Activated CD4-positive, alpha-beta T cell treated with anti-CD3 and anti-CD28 coated beads for 24 hours (primary cell): Measurements from ENCODE around the gene AHI1.
"Not testable (repeated sequence)": the region's sequence is repeated elsewhere in the genome, so short reads cannot be mapped to it uniquely, and the experiment has no call there.

Source experiments
- DNase-seq, 2 donors: peaks; one replicate each; pipeline ENCODE4 v3.0.0-alpha.2; 2020; ENCODE audit warnings: low read depth in 2 of 2

The AHI1 gene

DNA sequence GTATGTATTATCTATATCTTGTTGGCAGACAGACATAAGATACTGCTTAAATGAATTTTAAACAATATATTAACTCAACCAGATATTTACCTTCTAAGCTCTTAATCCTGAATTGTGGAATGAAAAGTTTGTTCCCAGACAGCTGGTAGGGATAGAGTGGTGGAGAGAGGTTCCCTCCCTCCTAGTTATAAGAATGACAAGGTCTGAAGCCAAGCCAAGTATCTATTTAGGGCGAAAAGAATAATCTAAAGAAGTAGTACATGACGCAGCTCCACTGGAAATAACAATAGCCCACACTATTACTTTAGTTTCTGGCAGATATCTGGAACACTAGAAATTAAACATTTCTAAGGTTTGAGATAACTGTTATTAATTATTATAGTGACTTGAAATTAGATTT lies 104.3 kb downstream of the AHI1 start:
- no peak for DNase-seq

DNA sequence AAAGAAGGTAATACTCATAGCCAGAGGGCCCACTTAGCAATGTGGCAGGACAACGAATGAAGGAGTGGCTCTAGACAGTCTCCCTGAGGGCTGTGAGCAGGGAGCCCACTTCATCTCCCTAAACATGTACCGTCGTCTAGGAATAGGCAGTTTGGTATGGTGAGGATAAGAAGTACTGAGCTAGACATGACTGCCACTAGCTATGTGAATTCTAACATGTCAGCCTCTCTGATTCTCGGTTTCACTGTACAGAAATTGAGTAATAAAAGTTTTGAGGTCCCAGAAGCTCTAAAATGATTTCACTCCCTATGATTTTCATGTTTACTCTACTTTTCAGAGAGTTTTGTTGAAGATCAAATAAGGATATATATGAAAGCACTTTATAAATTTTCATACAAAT lies 107.1 kb downstream of the AHI1 start:
- no peak for DNase-seq

DNA sequence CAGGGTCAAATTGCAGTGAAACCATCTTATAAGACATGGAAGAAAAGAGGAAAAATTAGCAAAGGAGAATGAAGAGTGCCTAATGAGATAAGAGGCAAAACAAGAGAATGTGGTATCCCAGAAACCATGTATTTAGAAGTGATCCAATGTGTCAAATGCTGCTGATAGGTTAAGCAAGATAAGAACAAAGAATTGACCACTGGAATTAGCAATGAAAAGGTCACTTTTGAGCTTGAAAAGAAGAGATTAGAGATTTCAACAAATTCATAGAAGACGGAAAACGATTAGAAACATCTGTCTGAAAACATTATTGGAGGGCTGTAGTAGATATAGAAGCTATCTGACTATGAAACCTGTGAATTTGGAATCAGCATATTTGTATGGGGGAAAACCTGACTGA lies 112.2 kb downstream of the AHI1 start:
- no peak for DNase-seq

- no peak for DNase-seq
Measured at GRCh38 chr6:135383766-135384165, 113.8 kb downstream of the AHI1 start.

DNA sequence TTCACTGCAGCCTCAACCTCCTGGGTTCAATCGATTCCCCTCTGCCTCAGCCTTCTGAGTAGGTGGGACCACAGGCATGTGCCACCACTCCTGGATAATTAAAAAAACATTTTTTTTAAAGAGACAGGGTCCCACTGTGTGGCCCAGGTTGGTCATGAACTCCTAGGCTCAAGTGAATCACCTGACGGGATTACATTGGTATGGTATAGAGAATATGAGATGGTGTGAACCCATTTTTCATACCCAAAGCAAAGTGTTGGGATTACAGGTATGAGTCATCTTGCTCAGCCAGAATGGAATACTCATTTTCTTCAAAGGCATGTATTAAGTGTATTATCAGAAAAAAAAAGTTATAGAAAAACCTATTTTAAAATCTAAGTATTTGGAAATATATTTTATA lies 114.2 kb downstream of the AHI1 start:
- no peak for DNase-seq

DNA sequence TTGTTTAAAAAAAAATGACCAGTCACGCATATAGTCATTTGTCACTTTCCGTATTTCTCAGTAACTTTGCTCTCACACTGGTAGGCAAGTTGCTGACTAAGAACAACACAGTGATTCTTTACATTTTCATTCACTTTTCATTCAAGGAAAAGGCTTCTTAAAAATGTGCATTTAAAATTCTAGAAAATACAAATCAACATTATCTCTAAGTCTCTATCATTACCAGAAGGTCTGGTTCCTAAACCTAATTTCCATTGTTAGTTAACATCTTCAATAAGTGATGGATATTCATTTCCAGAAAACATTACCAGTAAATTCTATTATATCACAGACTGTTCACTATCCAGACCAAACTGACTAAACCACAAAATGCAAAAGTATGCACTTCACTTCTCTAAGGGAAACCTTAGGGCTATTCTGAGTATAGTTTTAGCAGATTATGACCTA lies 115.3 kb downstream of the AHI1 start:
- no peak for DNase-seq

GRCh38 chr6:135380793-135381192 lies 116.7 kb downstream of the AHI1 start:
- no peak for DNase-seq

- no peak for DNase-seq
Measured at GRCh38 chr6:135379647-135380046, 117.9 kb downstream of the AHI1 start.

DNA sequence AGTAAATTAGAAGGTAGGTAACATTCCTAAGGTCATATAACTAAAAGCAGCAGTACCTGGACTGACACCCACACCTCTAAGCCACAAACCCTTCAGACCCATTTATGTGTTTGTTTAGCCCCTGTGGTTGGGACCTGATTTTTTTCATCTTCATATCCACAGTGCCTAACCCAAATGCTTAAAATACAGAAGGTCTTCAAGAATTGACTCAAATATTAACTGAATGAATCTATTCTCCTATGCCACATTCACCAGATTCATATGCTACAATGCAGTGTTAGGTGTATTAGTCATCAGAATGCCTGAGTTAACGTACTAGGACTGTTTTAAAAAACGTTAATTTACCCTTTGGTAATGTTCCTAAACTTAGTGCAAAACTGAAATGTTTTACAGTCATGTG lies 124.8 kb downstream of the AHI1 start:
- no peak for DNase-seq

GRCh38 chr6:135363622-135364021 lies 133.9 kb downstream of the AHI1 start:
- not testable (repeated sequence) for DNase-seq

DNA sequence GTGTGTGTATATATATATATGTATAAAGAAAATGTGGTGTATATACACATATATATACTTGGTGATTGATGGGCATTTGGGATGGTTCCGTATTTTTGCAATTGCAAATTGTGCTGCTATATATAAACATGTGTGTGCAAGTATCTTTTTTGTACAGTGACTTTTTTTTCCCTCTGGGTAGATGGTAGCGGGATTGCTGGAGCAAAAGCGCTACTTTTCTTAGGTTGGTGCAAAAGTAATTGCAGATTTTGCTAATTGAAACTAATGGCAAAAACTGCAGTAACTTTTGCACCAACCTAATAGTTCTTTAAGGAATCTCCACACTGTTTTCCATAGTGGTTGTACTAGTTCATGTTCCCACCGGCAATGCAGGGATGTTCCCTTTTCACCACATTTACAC lies 135.4 kb downstream of the AHI1 start:
- no peak for DNase-seq

DNA sequence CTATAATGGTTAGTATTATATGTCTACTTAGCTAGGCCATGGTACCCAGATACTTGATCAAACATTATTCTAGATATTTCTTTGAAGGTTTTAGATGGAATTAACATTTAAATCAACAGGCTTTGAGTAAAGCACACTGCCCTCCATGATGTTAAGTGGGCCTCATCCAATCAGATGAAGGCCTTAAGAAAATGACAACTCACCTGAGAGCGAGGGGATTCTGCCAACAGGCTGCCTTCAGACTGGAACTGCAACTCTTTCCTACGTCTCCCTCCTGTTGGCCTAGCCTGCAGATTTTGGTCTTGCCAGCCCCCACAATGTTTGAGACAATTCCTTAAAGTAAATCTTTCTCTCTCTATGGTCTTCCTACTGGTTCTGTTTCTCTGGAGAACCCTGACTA lies 137.3 kb downstream of the AHI1 start:
- DNase-seq = no peak

GRCh38 chr6:135358985-135359384 lies 138.6 kb downstream of the AHI1 start:
- no peak for DNase-seq

DNA sequence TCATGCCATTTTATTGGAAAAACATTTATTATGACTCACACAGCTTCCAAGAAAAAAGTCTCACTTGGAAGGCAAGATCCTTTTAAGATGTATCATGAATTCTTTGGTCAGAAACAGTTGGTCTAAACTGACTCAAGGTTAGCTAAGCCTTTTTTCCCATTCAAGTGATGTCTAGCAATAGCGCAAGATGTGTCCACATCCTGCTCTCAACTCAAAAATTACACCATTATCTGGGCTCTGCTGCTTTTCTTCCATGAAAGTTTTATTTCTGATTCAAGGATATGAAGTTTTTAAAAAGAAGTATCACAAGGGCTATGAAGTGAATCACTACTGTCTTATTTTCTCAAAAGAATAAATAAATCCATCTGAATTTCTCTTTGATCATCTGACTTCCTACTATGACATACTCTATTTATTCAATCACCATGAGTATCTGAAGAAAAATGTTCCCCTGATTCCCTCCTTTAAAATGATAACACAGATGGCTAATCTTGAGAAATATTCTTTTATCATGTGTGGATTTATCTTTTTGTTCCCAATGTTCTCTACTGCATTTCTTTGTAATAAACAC lies 139.2 kb downstream of the AHI1 start:
- DNase-seq = no peak

DNA sequence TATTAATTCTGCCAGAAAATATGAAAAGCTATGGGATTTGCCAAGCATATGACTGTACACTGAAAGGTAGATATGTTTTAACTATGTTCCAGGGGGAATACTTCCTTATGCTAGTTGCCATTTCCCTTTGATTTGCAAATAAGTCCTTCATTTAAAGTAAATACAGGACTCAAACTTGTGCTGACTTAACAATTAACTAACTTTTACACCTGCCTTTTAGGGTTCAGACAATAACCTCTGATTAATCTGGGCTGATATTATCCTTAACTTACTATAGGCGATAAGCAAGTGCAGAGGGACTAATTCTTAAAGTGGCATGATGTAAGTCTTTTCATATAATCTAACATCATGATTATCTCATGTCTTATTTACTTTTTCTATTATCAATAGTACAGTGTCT lies 143.1 kb downstream of the AHI1 start:
- no peak for DNase-seq

DNA sequence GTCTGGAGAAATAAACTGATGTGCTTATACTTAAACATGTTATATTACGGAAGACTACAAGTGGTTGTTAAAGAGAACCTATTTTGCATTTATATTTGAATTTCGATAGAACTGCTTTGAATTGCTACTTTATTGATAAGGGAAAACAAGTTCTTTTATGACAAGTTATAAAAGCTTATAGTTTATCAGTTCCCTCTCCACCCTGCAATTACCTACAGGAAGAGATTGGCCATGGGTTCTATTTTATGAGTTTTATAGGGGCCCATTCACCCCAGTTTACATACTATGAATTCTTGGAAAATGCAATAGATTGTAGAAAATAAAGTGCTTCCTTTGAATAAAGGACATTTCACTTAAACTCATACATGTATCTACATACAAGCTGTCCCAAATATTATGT lies 144.4 kb downstream of the AHI1 start:
- DNase-seq = no peak

GRCh38 chr6:135351635-135352034 lies 145.9 kb downstream of the AHI1 start:
- DNase-seq = no peak

- DNase-seq = no peak
Measured at GRCh38 chr6:135347887-135348286, 149.7 kb downstream of the AHI1 start.

GRCh38 chr6:135346747-135347146 lies 150.8 kb downstream of the AHI1 start:
- no peak for DNase-seq

DNA sequence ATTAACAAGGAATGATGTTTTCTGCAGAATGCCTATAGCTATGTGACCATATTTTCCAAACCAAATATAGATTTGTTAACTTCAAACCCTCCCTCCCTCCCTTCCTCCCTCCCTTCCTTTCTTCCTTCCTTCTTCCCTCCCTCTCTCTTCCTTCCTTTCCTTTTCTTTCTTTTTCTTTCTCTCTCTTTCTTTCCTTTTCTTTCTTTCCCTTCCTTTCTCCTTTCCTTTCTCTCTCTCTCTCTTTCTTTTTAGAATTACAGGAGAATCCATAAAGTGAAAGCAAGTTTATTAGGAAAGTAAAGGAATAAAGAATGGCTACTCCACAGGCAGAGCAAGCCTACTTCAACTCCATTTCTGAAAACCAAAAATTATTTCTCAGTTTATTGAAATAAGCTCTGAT lies 153.0 kb downstream of the AHI1 start:
- no peak for DNase-seq

GRCh38 chr6:135339920-135340319 lies 157.6 kb downstream of the AHI1 start:
- not testable (repeated sequence) for DNase-seq

GRCh38 chr6:135334169-135334568 lies 163.4 kb downstream of the AHI1 start:
- DNase-seq = no peak

DNA sequence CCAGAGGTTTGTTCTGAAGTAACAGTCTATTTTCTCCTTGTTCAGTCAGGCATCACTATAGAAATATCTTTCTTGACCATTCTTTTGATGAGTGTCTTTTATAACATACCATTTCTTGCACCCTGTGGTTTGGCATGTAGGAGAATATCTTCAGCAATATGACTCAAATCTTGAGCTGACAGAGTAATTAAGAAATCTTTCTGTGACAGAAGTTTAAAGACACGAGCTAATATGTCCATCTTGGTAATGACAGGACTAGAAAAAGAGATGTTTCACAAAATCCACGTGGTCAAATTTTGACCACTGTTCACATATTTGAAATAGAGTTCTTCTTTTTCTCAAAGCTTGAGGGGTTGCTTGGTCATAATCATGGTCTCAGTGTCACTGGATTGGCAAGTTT lies 166.5 kb downstream of the AHI1 start:
- no peak for DNase-seq
